Neural cell (in vitro differentiated cells): ENCODE data around the gene IQGAP1.

Experiments used
- EZH2 ChIP-seq: fragments of 200-600, 300-800 bp; shearing (Covaris generic), sonication (generic); IDR thresholded peaks from 2 replicates; pipeline ENCODE4 v1.6.1; 2014; ENCODE audit warnings: antibody characterized with exemption, low read length, borderline replicate concordance, mild to moderate bottlenecking; ENCODE audit not compliant: insufficient read depth, poor library complexity, severe bottlenecking
- POLR2AphosphoS5 ChIP-seq: IDR thresholded peaks from 2 replicates; pipeline ENCODE4 v1.6.1; 2012
- RAD21 ChIP-seq: fragments of 450-650 bp; conservative IDR thresholded peaks from 2 replicates; pipeline ENCODE4 v1.6.1; 2014; ENCODE audit warnings: antibody characterized with exemption, mild to moderate bottlenecking, moderate library complexity
- SMC3 ChIP-seq: fragments of 450-650 bp; conservative IDR thresholded peaks from 2 replicates; pipeline ENCODE4 v1.6.1; 2014; ENCODE audit warnings: antibody characterized with exemption, mild to moderate bottlenecking, moderate library complexity; ENCODE audit not compliant: poor library complexity
- TF ChIP-seq, protein P1 (sequence below): fragments of 450-650 bp; IDR thresholded peaks from 2 replicates; pipeline ENCODE4 v1.5.1; 2014; ENCODE audit warnings: antibody characterized with exemption, mild to moderate bottlenecking, moderate library complexity; ENCODE audit not compliant: poor library complexity, severe bottlenecking
- TF ChIP-seq, protein P2 (sequence below): IDR thresholded peaks from 2 replicates; pipeline ENCODE4 v1.6.1; 2012; ENCODE audit warnings: borderline replicate concordance

DNA sequence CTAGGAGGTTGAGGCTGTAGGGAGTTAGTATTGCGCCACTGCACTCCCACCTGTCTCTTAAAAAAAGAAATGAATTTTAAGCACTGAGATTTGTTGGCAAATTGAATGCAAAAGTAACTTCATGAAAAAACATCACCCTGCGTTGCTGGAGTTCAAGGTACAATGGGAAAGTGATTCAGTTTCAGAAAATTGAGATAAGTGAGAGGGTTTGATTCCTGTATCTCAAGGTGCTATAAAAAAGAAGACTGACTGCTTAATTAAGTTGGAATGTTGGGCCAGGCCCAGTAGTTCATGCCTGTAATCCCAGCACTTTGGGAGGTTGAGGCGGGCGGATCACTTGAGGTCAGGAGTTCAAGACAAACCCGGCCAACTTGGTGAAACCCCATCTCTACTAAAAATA lies 39.1 kb downstream of the IQGAP1 start:
- TF ChIP-seq, protein P1, sequence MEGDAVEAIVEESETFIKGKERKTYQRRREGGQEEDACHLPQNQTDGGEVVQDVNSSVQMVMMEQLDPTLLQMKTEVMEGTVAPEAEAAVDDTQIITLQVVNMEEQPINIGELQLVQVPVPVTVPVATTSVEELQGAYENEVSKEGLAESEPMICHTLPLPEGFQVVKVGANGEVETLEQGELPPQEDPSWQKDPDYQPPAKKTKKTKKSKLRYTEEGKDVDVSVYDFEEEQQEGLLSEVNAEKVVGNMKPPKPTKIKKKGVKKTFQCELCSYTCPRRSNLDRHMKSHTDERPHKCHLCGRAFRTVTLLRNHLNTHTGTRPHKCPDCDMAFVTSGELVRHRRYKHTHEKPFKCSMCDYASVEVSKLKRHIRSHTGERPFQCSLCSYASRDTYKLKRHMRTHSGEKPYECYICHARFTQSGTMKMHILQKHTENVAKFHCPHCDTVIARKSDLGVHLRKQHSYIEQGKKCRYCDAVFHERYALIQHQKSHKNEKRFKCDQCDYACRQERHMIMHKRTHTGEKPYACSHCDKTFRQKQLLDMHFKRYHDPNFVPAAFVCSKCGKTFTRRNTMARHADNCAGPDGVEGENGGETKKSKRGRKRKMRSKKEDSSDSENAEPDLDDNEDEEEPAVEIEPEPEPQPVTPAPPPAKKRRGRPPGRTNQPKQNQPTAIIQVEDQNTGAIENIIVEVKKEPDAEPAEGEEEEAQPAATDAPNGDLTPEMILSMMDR = no peak
- no peak for TF ChIP-seq EZH2
- TF ChIP-seq RAD21 = no peak
- no peak for TF ChIP-seq SMC3
- TF ChIP-seq POLR2AphosphoS5 = no peak
- TF ChIP-seq, protein P2, sequence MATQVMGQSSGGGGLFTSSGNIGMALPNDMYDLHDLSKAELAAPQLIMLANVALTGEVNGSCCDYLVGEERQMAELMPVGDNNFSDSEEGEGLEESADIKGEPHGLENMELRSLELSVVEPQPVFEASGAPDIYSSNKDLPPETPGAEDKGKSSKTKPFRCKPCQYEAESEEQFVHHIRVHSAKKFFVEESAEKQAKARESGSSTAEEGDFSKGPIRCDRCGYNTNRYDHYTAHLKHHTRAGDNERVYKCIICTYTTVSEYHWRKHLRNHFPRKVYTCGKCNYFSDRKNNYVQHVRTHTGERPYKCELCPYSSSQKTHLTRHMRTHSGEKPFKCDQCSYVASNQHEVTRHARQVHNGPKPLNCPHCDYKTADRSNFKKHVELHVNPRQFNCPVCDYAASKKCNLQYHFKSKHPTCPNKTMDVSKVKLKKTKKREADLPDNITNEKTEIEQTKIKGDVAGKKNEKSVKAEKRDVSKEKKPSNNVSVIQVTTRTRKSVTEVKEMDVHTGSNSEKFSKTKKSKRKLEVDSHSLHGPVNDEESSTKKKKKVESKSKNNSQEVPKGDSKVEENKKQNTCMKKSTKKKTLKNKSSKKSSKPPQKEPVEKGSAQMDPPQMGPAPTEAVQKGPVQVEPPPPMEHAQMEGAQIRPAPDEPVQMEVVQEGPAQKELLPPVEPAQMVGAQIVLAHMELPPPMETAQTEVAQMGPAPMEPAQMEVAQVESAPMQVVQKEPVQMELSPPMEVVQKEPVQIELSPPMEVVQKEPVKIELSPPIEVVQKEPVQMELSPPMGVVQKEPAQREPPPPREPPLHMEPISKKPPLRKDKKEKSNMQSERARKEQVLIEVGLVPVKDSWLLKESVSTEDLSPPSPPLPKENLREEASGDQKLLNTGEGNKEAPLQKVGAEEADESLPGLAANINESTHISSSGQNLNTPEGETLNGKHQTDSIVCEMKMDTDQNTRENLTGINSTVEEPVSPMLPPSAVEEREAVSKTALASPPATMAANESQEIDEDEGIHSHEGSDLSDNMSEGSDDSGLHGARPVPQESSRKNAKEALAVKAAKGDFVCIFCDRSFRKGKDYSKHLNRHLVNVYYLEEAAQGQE = no peak
